Stimulated activated naive CD8-positive, alpha-beta T cell treated with anti-CD3 and anti-CD28 coated beads, Interleukin-15, Interleukin-2, amounts not matched to agents 100 U/mL and 50 U/mL, for 24 hours (primary cell): ENCODE results near the gene XPC.

ENCODE experiments used
- ATAC-seq: fragments of 150-1000 bp; cut with Tn5 transposase; one replicate; pipeline ENCODE4 v1.10.0; 2021
- DNase-seq: peaks from one replicate; pipeline ENCODE4 v3.0.0; 2021

The XPC gene

GRCh38 chr3:14147617-14148016 is 30.8 kb downstream of the XPC start:
- ATAC-seq: no peak
- DNase-seq: no peak

GRCh38 chr3:14147066-14147435 is 31.4 kb downstream of the XPC start:
- no peak for DNase-seq
- ATAC-seq: no peak

GRCh38 chr3:14146381-14147065 is 31.9 kb downstream of the XPC start:
- no peak for ATAC-seq

GRCh38 chr3:14145670-14146380 is 32.6 kb downstream of the XPC start:
- DNase-seq: no peak
- no peak for ATAC-seq

More at GRCh38 chr3:14146381-14147065, 31.9 kb downstream of the XPC start:
- DNase-seq: no peak

DNA sequence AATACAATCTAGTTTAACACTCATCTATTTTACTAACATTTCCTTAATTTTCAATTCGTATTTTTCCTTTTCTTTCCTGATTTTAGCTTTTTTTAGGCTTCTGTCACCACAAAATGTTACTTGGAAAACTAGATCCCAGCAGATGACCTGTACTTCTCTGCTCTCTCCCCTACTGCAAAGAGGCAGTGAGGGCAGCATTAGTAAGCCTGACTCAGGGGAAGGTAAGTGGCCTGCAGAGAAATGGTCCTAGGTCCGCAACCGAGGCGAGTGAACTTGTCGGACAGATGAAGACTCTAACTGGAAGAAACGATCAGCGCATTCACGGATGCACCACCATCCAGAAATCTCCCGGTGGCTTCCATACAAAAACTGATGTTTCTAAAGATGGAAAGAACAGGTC is 33.2 kb downstream of the XPC start:
- DNase-seq: no peak
- ATAC-seq: no peak

- peak; percentile 54 for DNase-seq
- peak; percentile 85 for ATAC-seq
Observed at GRCh38 chr3:14144423-14145075, 33.9 kb downstream of the XPC start.

GRCh38 chr3:14143271-14144225 is 34.9 kb downstream of the XPC start:
- ATAC-seq (no peak), DNase-seq (no peak)

DNA sequence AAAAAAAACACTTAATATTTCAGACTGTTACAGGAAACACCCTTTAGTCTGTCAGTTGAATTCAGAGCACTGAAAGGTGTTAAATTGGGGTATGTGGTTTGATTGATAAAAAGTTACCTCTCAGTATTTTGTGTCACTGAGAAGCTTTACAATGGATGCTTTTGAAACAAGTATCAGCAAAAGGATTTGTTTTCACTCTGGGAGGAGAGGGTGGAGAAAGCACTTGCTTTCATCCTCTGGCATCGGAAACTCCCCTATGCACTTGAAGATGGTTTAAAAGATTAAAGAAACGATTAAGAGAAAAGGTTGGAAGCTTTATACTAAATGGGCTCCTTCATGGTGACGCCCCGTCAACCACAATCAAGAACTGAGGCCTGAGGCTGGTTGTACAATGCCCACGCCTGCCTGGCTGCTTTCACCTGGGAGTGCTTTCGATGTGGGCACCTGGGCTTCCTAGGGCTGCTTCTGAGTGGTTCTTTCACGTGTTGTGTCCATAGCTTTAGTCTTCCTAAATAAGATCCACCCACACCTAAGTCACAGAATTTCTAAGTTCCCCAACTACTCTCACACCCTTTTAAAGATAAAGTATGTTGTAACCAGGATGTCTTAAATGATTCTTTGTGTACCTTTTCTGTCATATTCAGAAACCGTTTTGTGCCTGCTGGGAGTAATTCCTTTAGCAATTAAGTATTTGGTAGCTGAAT is 35.7 kb downstream of the XPC start:
- ATAC-seq (peak; percentile 20), DNase-seq (peak; percentile 26)

- ATAC-seq: no peak
- DNase-seq: no peak
Observed at GRCh38 chr3:14141602-14142341, 36.6 kb downstream of the XPC start.

GRCh38 chr3:14141144-14141543 is 37.3 kb downstream of the XPC start:
- no peak for DNase-seq
- ATAC-seq: no peak

DNA sequence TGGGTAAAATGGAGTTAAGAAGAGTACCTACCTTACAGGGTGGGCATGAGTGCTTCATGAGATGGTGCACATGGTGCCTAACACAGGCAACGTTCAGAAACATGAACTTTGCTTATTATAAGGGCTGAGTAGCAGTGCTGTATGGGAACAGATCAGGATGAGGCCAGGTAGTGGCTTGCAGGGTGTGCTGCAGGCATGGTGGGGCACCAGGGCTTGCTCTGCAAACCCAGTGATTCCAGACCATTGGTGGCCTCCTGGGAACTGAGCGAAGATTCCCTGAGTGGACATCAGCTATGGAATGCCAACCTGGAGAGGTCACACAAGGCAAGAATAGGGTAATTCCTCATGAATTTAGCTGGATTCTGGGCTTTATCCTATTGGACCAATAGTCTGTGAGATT is 37.7 kb downstream of the XPC start:
- ATAC-seq (no peak), DNase-seq (no peak)

- ATAC-seq: no peak
- no peak for DNase-seq
Observed at GRCh38 chr3:14139771-14140170, 38.6 kb downstream of the XPC start.

DNA sequence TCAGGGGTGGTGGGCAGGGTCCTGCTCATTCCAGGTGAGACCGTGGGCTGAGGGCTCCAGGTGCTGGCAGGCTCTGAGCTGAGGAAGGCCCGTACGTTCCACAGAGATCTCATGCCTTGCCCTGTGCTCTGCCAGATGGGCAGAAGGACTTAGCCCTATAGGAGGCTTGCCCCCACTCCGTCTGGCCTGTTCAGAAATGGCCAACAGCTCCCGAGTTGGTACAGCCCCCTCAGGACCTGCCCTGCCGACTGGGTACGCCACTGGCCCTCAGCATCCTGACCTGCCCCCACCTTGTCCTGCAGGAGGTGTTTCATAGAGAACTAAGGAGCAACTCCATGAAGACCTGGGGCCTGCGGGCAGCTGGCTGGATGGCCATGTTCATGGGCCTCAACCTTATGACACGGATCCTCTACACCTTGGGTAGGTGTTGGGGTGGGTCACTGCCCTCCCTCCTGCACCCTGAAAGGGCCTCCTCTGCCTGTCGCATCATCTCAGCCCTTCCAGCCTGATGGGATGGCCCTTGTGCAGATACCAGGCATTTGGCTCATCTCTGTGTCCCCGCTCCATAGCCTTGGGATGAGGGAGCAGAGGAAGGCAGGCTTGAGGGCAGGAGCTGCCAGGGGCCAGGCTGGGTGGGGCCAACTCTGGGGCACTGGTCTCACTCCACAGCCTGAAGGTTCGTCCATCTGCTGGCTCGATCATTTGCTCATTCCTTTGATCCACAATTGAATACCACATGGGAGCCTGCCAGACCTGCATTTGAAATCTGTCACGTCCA is 39.3 kb downstream of the XPC start:
- no peak for ATAC-seq

GRCh38 chr3:14138109-14138877 is 40.1 kb downstream of the XPC start:
- ATAC-seq: no peak
- no peak for DNase-seq

More for the DNA sequence above, 39.3 kb downstream of the XPC start:
- no peak for DNase-seq

- ATAC-seq (no peak), DNase-seq (no peak)
Observed at GRCh38 chr3:14137445-14137844, 41.0 kb downstream of the XPC start.

DNA sequence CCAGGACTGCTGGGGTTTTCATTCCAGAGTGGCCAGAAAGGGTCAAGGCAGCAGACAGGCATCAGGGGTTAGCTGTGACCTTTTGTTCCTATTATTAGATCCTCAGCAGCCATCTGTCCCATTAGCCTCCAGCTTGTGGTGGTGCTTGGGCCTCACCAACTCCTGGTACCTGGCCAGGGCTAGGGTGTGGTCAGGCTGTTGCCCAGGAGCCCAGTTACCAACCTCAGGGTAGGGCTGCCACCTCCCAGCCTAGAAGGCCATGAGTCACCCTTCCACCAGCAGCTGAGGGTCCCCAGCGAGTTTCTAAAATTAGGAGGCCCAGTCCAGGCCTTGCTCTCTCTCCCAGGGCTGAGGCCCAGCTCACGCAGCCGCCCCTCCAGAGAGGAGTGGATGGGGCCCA is 41.4 kb downstream of the XPC start:
- DNase-seq (no peak), ATAC-seq (no peak)

- DNase-seq (no peak), ATAC-seq (no peak)
Observed at GRCh38 chr3:14135581-14135980, 42.8 kb downstream of the XPC start.

DNA sequence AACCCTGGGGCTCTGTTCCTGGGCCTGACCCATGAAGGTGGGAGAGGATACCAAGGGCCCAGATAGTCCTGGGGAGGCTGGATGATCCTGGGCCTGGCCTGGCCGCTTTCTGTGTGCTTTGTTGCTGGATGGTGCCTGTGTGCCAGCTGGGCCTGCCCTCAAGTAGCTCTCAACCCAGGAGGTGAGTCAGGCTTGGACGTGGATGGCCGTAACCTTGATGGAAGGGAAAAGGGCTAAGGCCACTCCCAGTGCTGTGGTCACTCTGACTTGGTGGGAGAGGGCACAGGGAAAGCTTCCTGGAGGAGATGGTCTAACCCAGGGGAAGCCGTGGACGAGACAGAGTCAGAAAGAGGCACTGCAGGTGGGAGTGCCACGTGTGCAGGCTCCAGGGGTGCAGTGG is 44.1 kb downstream of the XPC start:
- no peak for DNase-seq
- ATAC-seq: no peak

- ATAC-seq (no peak), DNase-seq (no peak)
Observed at GRCh38 chr3:14133876-14134275, 44.5 kb downstream of the XPC start.
